Muscle of arm (tissue), 12 donors: ENCODE results near the gene ADPRH. TPM values are rescaled to one million over a fixed set of nuclear protein-coding genes. Genes with fewer than 3 reads are reported as not detected.

Experiments used
- DNase-seq: peaks from one replicate; pipeline ENCODE4 v3.0.0-alpha.2; 2013
- polyA plus RNA-seq, 12 donors: library from polyadenylated mRNA; unstranded; fragments of 120-200 nt; gene quantifications; one replicate each; pipeline ENCODE4 v1.2.1, GENCODE V29; 2013; ENCODE audit not compliant: insufficient read length in 12 of 12

The ADPRH gene
- polyA plus RNA-seq, 12 donors: 5.5 to 10.6 (median 8.5) TPM; not detected in 1

- no peak for DNase-seq
These were observed 49.1 kb downstream of the ADPRH start for GRCh38 chr3:119628390-119628789.

- DNase-seq: no peak
These were observed 49.6 kb downstream of the ADPRH start for GRCh38 chr3:119628816-119629445.

DNA sequence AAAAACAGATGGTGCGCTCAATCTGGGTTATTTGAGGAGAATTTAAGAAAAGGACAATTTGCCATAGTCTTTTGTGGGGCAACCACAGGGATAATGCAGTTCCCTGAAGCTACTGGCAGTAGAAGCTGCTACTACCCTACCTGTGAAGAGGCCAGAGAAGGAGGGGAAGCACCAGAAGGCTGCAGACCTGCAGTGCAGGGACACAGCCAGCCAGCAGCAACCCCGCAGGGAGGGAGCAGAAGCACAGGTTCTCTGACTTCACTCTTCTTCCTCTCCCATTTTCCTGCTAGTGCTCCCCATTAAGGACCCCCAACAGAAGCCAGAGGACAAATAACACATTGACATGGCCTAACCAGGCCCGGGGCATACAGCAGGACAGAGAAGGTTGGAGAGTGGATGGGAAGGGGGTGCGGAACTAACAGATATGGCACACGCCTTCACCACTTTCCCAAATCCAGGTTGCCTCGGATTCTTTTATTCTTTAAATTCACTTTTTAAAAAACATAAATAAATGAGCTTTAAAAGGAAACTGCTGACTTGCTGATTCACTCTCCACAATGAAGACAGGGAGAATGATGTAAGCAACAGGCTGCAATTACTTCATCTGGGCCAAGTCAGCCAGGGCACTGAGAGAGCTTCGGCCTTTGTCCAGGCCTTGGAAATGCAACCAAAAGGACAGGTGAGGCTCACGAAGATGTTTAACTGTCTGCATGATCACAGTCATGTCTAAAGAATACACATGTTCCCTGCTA, 51.0 kb downstream of the ADPRH start:
- DNase-seq: no peak

- DNase-seq: no peak
These were observed 51.6 kb downstream of the ADPRH start for GRCh38 chr3:119630880-119631329.

DNA sequence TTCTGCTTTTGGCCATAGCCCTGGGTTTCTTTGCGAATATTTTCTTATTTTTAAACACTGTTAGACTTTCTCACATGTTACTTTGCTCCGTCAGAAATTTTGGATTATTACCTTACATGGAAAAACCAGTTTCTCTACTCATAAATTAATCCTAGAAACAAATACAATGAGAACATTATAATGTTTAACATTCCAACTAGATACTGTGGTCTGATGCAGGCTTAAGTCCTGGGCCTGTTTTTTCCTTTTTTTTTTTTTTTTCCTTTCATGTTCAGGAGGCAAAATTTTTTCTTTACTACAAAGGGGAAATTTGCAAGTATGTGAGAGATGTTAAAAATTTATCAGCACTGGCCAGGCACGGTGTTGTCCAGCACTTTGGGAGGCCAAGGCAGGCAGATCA, 52.2 kb downstream of the ADPRH start:
- no peak for DNase-seq

- DNase-seq: no peak
These were observed 52.9 kb downstream of the ADPRH start for GRCh38 chr3:119632216-119632615.

DNA sequence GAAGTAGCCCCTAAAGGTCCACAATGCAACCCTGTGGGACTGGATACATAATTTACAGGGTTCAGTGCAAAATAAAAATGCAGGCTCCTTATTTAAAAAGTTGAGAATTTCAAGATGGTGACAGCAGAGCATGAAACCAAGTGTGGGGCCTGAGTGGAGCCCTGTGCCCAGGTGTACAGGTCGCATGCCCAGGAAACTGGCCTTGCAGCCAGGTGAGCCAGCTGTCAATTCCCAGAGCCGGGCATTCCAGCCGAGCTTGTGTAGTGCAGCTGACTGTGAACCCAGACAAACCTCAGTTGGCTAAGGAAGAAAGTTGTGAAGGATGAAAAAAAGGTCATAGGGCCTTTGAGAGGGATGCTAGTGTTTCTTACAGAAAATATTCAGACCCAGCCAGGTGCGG, 53.5 kb downstream of the ADPRH start:
- DNase-seq: no peak

GRCh38 chr3:119635719-119636118, 56.4 kb downstream of the ADPRH start:
- no peak for DNase-seq

DNA sequence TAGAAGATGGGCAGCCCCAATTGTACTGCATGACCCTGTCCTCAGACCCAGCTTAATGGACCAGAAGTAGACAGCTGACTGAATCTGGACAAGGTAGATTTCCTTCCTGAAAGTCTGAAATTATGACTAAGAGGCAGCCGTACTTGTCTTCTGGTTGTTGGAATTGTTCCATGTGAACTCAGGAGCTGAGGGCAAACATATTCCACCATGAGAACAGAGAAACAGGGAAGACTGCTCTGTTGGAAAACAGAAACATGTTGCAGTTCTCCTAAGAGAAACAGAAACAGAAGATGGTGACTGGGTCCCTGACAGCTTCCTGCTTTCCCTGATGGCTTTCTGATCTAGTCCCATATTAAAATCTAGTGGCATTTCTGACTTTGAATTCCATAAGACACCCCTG, 57.0 kb downstream of the ADPRH start:
- no peak for DNase-seq

GRCh38 chr3:119636891-119637611, 57.8 kb downstream of the ADPRH start:
- no peak for DNase-seq

- DNase-seq: no peak
These were observed 58.6 kb downstream of the ADPRH start for GRCh38 chr3:119637679-119638477.

Other genes with a start within 250 kb of the ADPRH start
- 10 to 100 TPM in 11 of 12 donors, not detected in 1; 36.2 to 56.0 (median 45.1) TPM for gene TMEM39A, start 115.9 kb upstream of the ADPRH start, polyA plus RNA-seq
- 10 to 100 TPM in 10 of 12 donors, 1 to 10 TPM in 1, not detected in 1; 8.0 to 18.7 (median 13.6) TPM for gene POGLUT1, start 110.5 kb upstream of the ADPRH start, polyA plus RNA-seq
- gene TIMMDC1, start 80.9 kb upstream of the ADPRH start, polyA plus RNA-seq: 1,000 to 10,000 TPM in 1 of 12 donors, 100 to 1,000 TPM in 1, 10 to 100 TPM in 10; 65.4 to 1,063 (median 80.6) TPM
- gene CD80, start 19.9 kb upstream of the ADPRH start, polyA plus RNA-seq: under 1 TPM in 9 of 12 donors, not detected in 3; 0.13 to 0.57 (median 0.39) TPM
- 1 to 10 TPM in 1 of 12 donors, under 1 TPM in 7, not detected in 4; 0.12 to 1.2 (median 0.21) TPM for gene PLA1A, start 18.4 kb downstream of the ADPRH start, polyA plus RNA-seq
- 10 to 100 TPM in 10 of 12 donors, 1 to 10 TPM in 1, not detected in 1; 6.8 to 45.5 (median 20.4) TPM for gene POPDC2, start 81.1 kb downstream of the ADPRH start, polyA plus RNA-seq
- gene COX17, start 97.9 kb downstream of the ADPRH start, polyA plus RNA-seq: 10 to 100 TPM in 11 of 12 donors, not detected in 1; 48.1 to 88.7 (median 68.1) TPM
- gene CFAP91, start 123.5 kb downstream of the ADPRH start, polyA plus RNA-seq: 1 to 10 TPM in 2 of 12 donors, under 1 TPM in 8, not detected in 2; 0.17 to 1.8 (median 0.62) TPM
- 10 to 100 TPM in 1 of 12 donors, under 1 TPM in 10, not detected in 1; 0.11 to 25.0 (median 0.33) TPM for gene NR1I2, start 202.6 kb downstream of the ADPRH start, polyA plus RNA-seq